Measurements from ENCODE around the gene RAB11FIP5.

DNA sequence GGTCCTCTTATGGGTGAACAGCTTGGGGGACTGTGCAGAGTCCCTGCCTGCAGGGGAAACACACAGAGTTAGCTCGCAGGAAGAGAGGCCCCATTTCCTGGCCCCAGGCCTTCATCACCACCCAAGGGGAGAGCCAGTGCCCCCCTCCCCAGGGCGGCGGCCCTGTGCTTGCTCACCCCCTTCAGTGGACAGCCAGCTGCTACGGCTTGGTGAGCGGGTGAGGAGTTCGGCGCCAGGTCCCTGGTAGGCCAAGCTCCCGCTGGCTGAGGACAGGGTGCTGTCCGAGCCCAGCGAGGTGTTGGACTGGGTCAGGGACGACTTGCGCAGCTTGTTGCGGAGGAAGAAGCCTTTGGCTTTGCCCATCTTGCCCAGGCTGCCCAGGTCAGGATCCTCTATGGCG is 24.0 kb downstream of the RAB11FIP5 start:
- TF ChIP-seq, protein P1, sequence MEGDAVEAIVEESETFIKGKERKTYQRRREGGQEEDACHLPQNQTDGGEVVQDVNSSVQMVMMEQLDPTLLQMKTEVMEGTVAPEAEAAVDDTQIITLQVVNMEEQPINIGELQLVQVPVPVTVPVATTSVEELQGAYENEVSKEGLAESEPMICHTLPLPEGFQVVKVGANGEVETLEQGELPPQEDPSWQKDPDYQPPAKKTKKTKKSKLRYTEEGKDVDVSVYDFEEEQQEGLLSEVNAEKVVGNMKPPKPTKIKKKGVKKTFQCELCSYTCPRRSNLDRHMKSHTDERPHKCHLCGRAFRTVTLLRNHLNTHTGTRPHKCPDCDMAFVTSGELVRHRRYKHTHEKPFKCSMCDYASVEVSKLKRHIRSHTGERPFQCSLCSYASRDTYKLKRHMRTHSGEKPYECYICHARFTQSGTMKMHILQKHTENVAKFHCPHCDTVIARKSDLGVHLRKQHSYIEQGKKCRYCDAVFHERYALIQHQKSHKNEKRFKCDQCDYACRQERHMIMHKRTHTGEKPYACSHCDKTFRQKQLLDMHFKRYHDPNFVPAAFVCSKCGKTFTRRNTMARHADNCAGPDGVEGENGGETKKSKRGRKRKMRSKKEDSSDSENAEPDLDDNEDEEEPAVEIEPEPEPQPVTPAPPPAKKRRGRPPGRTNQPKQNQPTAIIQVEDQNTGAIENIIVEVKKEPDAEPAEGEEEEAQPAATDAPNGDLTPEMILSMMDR (conservative IDR thresholded peaks at IDR 0.05; ENCODE audit: low read depth, low read length): no peak
- TF ChIP-seq EZH2 (IDR thresholded peaks at IDR 0.05; ENCODE audit: borderline replicate concordance, low read depth, low read length, poor library complexity, severe bottlenecking): no peak
